Kidney (tissue), 14 donors: Measurements from ENCODE around the gene LRRC31. TPM values are rescaled to one million over a fixed set of nuclear protein-coding genes. Genes with fewer than 3 reads are reported as not detected.

Source experiments
- DNase-seq, 5 donors: peaks; one replicate each; pipeline ENCODE4 v3.0.0-alpha.2; 2013 to 2020
- FAIRE-seq: peaks from 2 replicates; lab custom pipeline; 2012; peaks lifted over from hg19 to GRCh38; lab: Jason Lieb, UNC
- H3K27ac ChIP-seq, 2 donors: one replicate each; pipeline ENCODE4 v1.7.0; 2013; ENCODE audit warnings: low read depth in 2 of 2, low read length in 2 of 2, inconsistent platforms in 1 of 2
- H3K27me3 ChIP-seq: one replicate; pipeline ENCODE4 v1.7.1; 2013; ENCODE audit warnings: low read length, inconsistent platforms; ENCODE audit not compliant: control insufficient read depth, insufficient read depth
- H3K36me3 ChIP-seq, 3 donors: one replicate each; pipeline versions ENCODE4 v1.7.0 to v1.7.1; 2013; ENCODE audit warnings: low read length in 3 of 3, control low read depth in 1 of 3, inconsistent platforms in 1 of 3; ENCODE audit not compliant: insufficient read depth in 3 of 3, control insufficient read depth in 2 of 3
- H3K4me1 ChIP-seq, 3 donors: one replicate each; pipeline versions ENCODE4 v1.7.0 to v1.7.1; 2013; ENCODE audit warnings: low read length in 3 of 3, inconsistent platforms in 1 of 3, low read depth in 1 of 3; ENCODE audit not compliant: control insufficient read depth in 2 of 3, insufficient read depth in 2 of 3
- H3K4me3 ChIP-seq, 3 donors: one replicate each; pipeline versions ENCODE4 v1.7.0 to v1.8.1; 2013; ENCODE audit warnings: low read length in 3 of 3, control low read depth in 1 of 3, inconsistent platforms in 1 of 3
- H3K9ac ChIP-seq, 3 donors: one replicate each; pipeline versions ENCODE4 v1.7.0 to v1.7.1; 2013; ENCODE audit warnings: low read length in 3 of 3, control low read depth in 1 of 3, inconsistent platforms in 1 of 3
- H3K9me3 ChIP-seq, 3 donors: one replicate each; pipeline versions ENCODE4 v1.7.0 to v1.7.1; 2013; ENCODE audit warnings: low read length in 3 of 3, control low read depth in 1 of 3, inconsistent platforms in 1 of 3; ENCODE audit not compliant: control insufficient read depth in 2 of 3, insufficient read depth in 1 of 3
- CTCF ChIP-seq: IDR thresholded peaks from 3 replicates; pipeline ENCODE4 v1.5.1; 2012; ENCODE audit warnings: mild to moderate bottlenecking, moderate library complexity, borderline replicate concordance; ENCODE audit not compliant: insufficient read depth; ENCODE audit errors: extremely low read depth
- intact Hi-C: fragments of 100-400 bp; cut with DNase I; formaldehyde crosslinking; loops from one replicate; pipeline ENCODE4 v1.11.1; 2022
- polyA plus RNA-seq: library from polyadenylated mRNA; stranded (reverse); fragments of 350-450 nt; fragmentation: Illumina TruSeq; extraction: RNeasy Lipid Tissue Mini Kit (QIAGEN cat#74804); gene quantifications from one replicate; pipeline ENCODE4 v1.2.3, GENCODE V29; 2014; ENCODE audit warnings: low read depth, low replicate concordance; ENCODE audit not compliant: insufficient read depth
- total RNA-seq: library from RNA; stranded (reverse); fragmentation: NEBNext Ultra II Directional; extraction: Animal tissue kit (Norgen Biotek cat#: 25700); gene quantifications from one replicate; pipeline ENCODE4 v1.2.1, GENCODE V29; 2021
- donor health status: control.
- donor health status: control.
- donor health status: control.
- donor health status: control.
- donor health status: control.
- donor health status: DM: yes; HTN: yes; CAD: no.
- donor health status: Normal renal cell carcinoma (clear cell type).

The LRRC31 gene
- total and polyA plus RNA-seq, 2 donors from 2014 or later: 0.76 TPM; not detected in 1

GRCh38 chr3:169863458-169863899 lies 6.3 kb downstream of the LRRC31 start:
- FAIRE-seq (no peak), DNase-seq (peak in 4 of 5 donors; percentile 66 to 85 (median 78))
- Histone ChIP-seq H3K4me3 (no peak overlapping the region), H3K4me1 (no peaks in the 10 kb centered on the region), H3K27ac (no peak overlapping the region), H3K9ac (no peak overlapping the region), H3K9me3 (no peaks in the 10 kb centered on the region), H3K36me3 (no peaks in the 10 kb centered on the region), H3K27me3 (no peaks in the 10 kb centered on the region)
- intact Hi-C loops: no loop called here
- peak; percentile 92 for TF ChIP-seq CTCF

- intact Hi-C loops: no loop called here
- no peak for TF ChIP-seq CTCF
Measured at GRCh38 chr3:169861871-169862270, 7.9 kb downstream of the LRRC31 start.

GRCh38 chr3:169857811-169858210 lies 11.9 kb downstream of the LRRC31 start:
- Histone ChIP-seq H3K36me3 (no peaks in the 10 kb centered on the region), H3K9me3 (no peaks in the 10 kb centered on the region), H3K27me3 (no peaks in the 10 kb centered on the region), H3K9ac (no peak overlapping the region), H3K27ac (no peak overlapping the region), H3K4me1 (no peaks in the 10 kb centered on the region), H3K4me3 (no peak overlapping the region)
- intact Hi-C loops: no loop called here
- no peak for TF ChIP-seq CTCF
- no peak for FAIRE-seq
- DNase-seq: no peak

More at GRCh38 chr3:169861871-169862270, 7.9 kb downstream of the LRRC31 start:
- no peak overlapping the region for H3K27ac ChIP-seq
- no peak overlapping the region for H3K4me3 ChIP-seq
- no peaks in the 10 kb centered on the region for H3K9me3 ChIP-seq
- FAIRE-seq (no peak), DNase-seq (no peak)
- no peak overlapping the region for H3K9ac ChIP-seq
- H3K27me3 ChIP-seq: no peaks in the 10 kb centered on the region
- no peaks in the 10 kb centered on the region for H3K36me3 ChIP-seq
- no peaks in the 10 kb centered on the region for H3K4me1 ChIP-seq

- H3K9ac ChIP-seq: no peak overlapping the region
- H3K36me3 ChIP-seq: no peaks in the 10 kb centered on the region
- no peaks in the 10 kb centered on the region for H3K9me3 ChIP-seq
- no peak overlapping the region for H3K27ac ChIP-seq
- intact Hi-C loops: no loop called here
- H3K4me1 ChIP-seq: no peaks in the 10 kb centered on the region
- H3K4me3 ChIP-seq: no peak overlapping the region
- FAIRE-seq (no peak), DNase-seq (no peak)
- TF ChIP-seq CTCF: no peak
- H3K27me3 ChIP-seq: no peaks in the 10 kb centered on the region
Measured at GRCh38 chr3:169855514-169855913, 14.2 kb downstream of the LRRC31 start.
